ENCODE results near the gene RNF126.

RNF126 gene

GRCh38 chr19:656751-657559 lies 6.1 kb downstream of the RNF126 start:
- Histone ChIP-seq H3K36me3 (ENCODE audit: insufficient read depth) (no peaks in the 10 kb centered on the region), H3K79me2 (ENCODE audit: insufficient read depth, low read depth) (peaks cover 97% of the 10 kb centered on the region), H3K27ac (no peak overlapping the region), H2AFZ (ENCODE audit: low read depth) (no peak overlapping the region), H4K20me1 (ENCODE audit: insufficient read depth) (peaks cover 55% of the 10 kb centered on the region), H3K4me3 (IDR thresholded peaks at IDR 0.05; ENCODE audit: insufficient read depth, low read depth, low read length) (no peak overlapping the region), H3K4me1 (ENCODE audit: low read depth, poor library complexity, severe bottlenecking) (peaks cover 19% of the 10 kb centered on the region), H3K9ac (no peak overlapping the region), H3K27me3 (ENCODE audit: insufficient read depth, low read depth) (no peaks in the 10 kb centered on the region), H3K4me2 (no peak overlapping the region)
- TF ChIP-seq, protein P1, sequence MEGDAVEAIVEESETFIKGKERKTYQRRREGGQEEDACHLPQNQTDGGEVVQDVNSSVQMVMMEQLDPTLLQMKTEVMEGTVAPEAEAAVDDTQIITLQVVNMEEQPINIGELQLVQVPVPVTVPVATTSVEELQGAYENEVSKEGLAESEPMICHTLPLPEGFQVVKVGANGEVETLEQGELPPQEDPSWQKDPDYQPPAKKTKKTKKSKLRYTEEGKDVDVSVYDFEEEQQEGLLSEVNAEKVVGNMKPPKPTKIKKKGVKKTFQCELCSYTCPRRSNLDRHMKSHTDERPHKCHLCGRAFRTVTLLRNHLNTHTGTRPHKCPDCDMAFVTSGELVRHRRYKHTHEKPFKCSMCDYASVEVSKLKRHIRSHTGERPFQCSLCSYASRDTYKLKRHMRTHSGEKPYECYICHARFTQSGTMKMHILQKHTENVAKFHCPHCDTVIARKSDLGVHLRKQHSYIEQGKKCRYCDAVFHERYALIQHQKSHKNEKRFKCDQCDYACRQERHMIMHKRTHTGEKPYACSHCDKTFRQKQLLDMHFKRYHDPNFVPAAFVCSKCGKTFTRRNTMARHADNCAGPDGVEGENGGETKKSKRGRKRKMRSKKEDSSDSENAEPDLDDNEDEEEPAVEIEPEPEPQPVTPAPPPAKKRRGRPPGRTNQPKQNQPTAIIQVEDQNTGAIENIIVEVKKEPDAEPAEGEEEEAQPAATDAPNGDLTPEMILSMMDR (conservative IDR thresholded peaks at IDR 0.05; ENCODE audit: low read depth, low read length) = no peak

GRCh38 chr19:655691-656090 lies 7.3 kb downstream of the RNF126 start:
- no peak overlapping the region for H2AFZ ChIP-seq (ENCODE audit: low read depth)
- H3K36me3 ChIP-seq (ENCODE audit: insufficient read depth) = no peaks in the 10 kb centered on the region
- peaks cover 55% of the 10 kb centered on the region for H4K20me1 ChIP-seq (ENCODE audit: insufficient read depth)
- no peak overlapping the region for H3K9ac ChIP-seq
- peaks cover 89% of the 10 kb centered on the region for H3K79me2 ChIP-seq (ENCODE audit: insufficient read depth, low read depth)
- no peak overlapping the region for H3K4me3 ChIP-seq (IDR thresholded peaks at IDR 0.05; ENCODE audit: insufficient read depth, low read depth, low read length)
- no peak overlapping the region for H3K27ac ChIP-seq
- peaks cover 19% of the 10 kb centered on the region for H3K4me1 ChIP-seq (ENCODE audit: low read depth, poor library complexity, severe bottlenecking)
- no peaks in the 10 kb centered on the region for H3K27me3 ChIP-seq (ENCODE audit: insufficient read depth, low read depth)
- TF ChIP-seq, protein P1 (conservative IDR thresholded peaks at IDR 0.05; ENCODE audit: low read depth, low read length) = no peak
- no peak overlapping the region for H3K4me2 ChIP-seq

DNA sequence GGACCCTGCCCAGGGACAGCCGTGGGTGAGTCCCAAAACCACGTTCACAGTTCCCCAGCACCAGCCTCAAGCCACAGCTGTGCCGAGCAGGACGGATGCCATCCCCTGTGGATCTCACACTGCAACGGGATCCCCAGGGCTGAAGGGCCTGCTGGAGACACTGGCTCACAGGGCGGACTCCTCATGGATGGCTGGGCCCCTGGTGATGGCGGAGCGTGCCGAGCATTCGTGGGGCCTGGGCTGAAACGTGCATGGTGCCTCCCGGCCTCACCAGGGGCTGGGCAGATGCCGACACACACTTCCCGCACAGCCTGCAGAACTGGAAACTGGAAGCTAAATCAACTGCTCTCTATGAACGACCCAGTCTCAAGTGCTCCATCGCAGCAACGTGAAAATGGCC lies 9.6 kb downstream of the RNF126 start:
- Histone ChIP-seq H3K36me3 (ENCODE audit: insufficient read depth) (no peaks in the 10 kb centered on the region), H3K4me2 (no peak overlapping the region)

GRCh38 chr19:652467-653389 lies 10.3 kb downstream of the RNF126 start:
- Histone ChIP-seq H3K36me3 (ENCODE audit: insufficient read depth) (no peaks in the 10 kb centered on the region), H3K9ac (no peak overlapping the region)

More for the DNA sequence above, 9.6 kb downstream of the RNF126 start:
- Histone ChIP-seq H3K9ac (no peak overlapping the region), H4K20me1 (ENCODE audit: insufficient read depth) (peaks cover 39% of the 10 kb centered on the region), H3K4me1 (ENCODE audit: low read depth, poor library complexity, severe bottlenecking) (no peaks in the 10 kb centered on the region), H3K4me3 (IDR thresholded peaks at IDR 0.05; ENCODE audit: insufficient read depth, low read depth, low read length) (no peak overlapping the region), H3K27ac (no peak overlapping the region), H2AFZ (ENCODE audit: low read depth) (no peak overlapping the region), H3K27me3 (ENCODE audit: insufficient read depth, low read depth) (no peaks in the 10 kb centered on the region), H3K79me2 (ENCODE audit: insufficient read depth, low read depth) (peaks cover 70% of the 10 kb centered on the region)
- TF ChIP-seq, protein P1 (conservative IDR thresholded peaks at IDR 0.05; ENCODE audit: low read depth, low read length) = no peak

More at GRCh38 chr19:652467-653389, 10.3 kb downstream of the RNF126 start:
- Histone ChIP-seq H3K27me3 (ENCODE audit: insufficient read depth, low read depth) (no peaks in the 10 kb centered on the region), H3K4me1 (ENCODE audit: low read depth, poor library complexity, severe bottlenecking) (no peaks in the 10 kb centered on the region), H3K27ac (no peak overlapping the region), H3K4me3 (IDR thresholded peaks at IDR 0.05; ENCODE audit: insufficient read depth, low read depth, low read length) (no peak overlapping the region), H2AFZ (ENCODE audit: low read depth) (no peak overlapping the region), H3K79me2 (ENCODE audit: insufficient read depth, low read depth) (peaks cover 63% of the 10 kb centered on the region), H4K20me1 (ENCODE audit: insufficient read depth) (peaks cover 32% of the 10 kb centered on the region; the same call in 1 of the 2 replicates), H3K4me2 (no peak overlapping the region)
- TF ChIP-seq, protein P1 (conservative IDR thresholded peaks at IDR 0.05; ENCODE audit: low read depth, low read length) = no peak

Measured in KMS-11 (cell line).